ENCODE results near the gene GIT2. TPM values are rescaled to one million over a fixed set of nuclear protein-coding genes. Genes with fewer than 3 reads are reported as not detected.

The GIT2 gene
- total and polyA plus RNA-seq, 10 of the 15 experiments (the other 5 are each of a cell fraction or from before 2014, with no cell fraction given): 9.1 to 49.9 (median 43.9) TPM

GRCh38 chr12:109880043-109880931 lies 115.9 kb downstream of the GIT2 start, which contains the start of gene GLTP (continued):
- peak; percentile 80 for TF ChIP-seq NKRF (conservative IDR thresholded peaks at IDR 0.05)
- peak; percentile 86 for TF ChIP-seq GATAD2B (conservative IDR thresholded peaks at IDR 0.05; ENCODE audit: low read depth)
- TF ChIP-seq NBN (IDR thresholded peaks at IDR 0.05): peak; percentile 51; the same call in 1 of the 2 replicates
- TF ChIP-seq RUNX3 (IDR thresholded peaks at IDR 0.05; ENCODE audit: low read length): no peak; the same call in 1 of the 2 replicates
- no peak for TF ChIP-seq GABPA (IDR thresholded peaks at IDR 0.05; ENCODE audit: low read depth)
- no peak for TF ChIP-seq REST (IDR thresholded peaks at IDR 0.05; ENCODE audit: low read depth, low read length)
- peak; percentile 58 for TF ChIP-seq HCFC1 (IDR thresholded peaks at IDR 0.05; ENCODE audit: low read length)
- no peak for TF ChIP-seq PRDM15 (CRISPR knock-in tag; IDR thresholded peaks at IDR 0.05)
- no peak for TF ChIP-seq POLR2AphosphoS2 (IDR thresholded peaks at IDR 0.05; ENCODE audit: low read depth, low read length)
- TF ChIP-seq KLF5 (IDR thresholded peaks at IDR 0.05; ENCODE audit: partially characterized antibody): no peak
- TF ChIP-seq ZZZ3 (IDR thresholded peaks at IDR 0.05; ENCODE audit: control insufficient read depth, insufficient read length, low read depth): no peak
- no peak for TF ChIP-seq MAX (IDR thresholded peaks at IDR 0.05; ENCODE audit: low read depth, low read length)
- peak; percentile 76 for TF ChIP-seq DPF2 (IDR thresholded peaks at IDR 0.05)
- peak; percentile 96 for TF ChIP-seq NFYB (IDR thresholded peaks at IDR 0.05; ENCODE audit: insufficient read depth, low read depth, low read length)
- TF ChIP-seq PAX8 (IDR thresholded peaks at IDR 0.05): no peak
- no peak for TF ChIP-seq ZBED1 (IDR thresholded peaks at IDR 0.05; ENCODE audit: borderline replicate concordance)
- TF ChIP-seq SP1 (IDR thresholded peaks at IDR 0.05; ENCODE audit: low read depth, low read length): peak; percentile 89
- TF ChIP-seq ESRRA (IDR thresholded peaks at IDR 0.05; ENCODE audit: low read length): no peak
